B cell (primary cell): ENCODE measurements around the gene TMEM81. TPM values are rescaled to one million over a fixed set of nuclear protein-coding genes. Genes with fewer than 3 reads are reported as not detected.

Experiments
- ATAC-seq: fragments of 200-7000 bp; cut with Tn5 transposase; one replicate; pipeline ENCODE4 v1.10.0; 2021; ENCODE audit warnings: low read depth, mild to moderate bottlenecking, moderate number of reproducible peaks, moderate library complexity
- CTCF ChIA-PET: fragments of 350-600 bp; sonication (Branson Sonifier 250); formaldehyde crosslinking; loops from one replicate; lab custom pipeline; 2021; ENCODE audit warnings: antibody characterized with exemption, inconsistent platforms; lab: Charles Lee
- POLR2A ChIA-PET: fragments of 350-600 bp; sonication (Branson Sonifier 250); formaldehyde crosslinking; loops from one replicate; lab custom pipeline; 2021; ENCODE audit warnings: antibody characterized with exemption; lab: Charles Lee
- DNase-seq: peaks from one replicate; pipeline ENCODE4 v3.0.0; 2013
- H2AFZ ChIP-seq: 2 replicates; pipeline ENCODE4 v1.6.1; 2012; ENCODE audit warnings: mild to moderate bottlenecking, low read depth, low read length; ENCODE audit not compliant: insufficient read depth, poor library complexity, severe bottlenecking
- H3K27ac ChIP-seq, 2 donors: 1 replicate in 1 of 2; 2 replicates in 1 of 2; pipeline ENCODE4 v1.5.1; 2012 to 2013; ENCODE audit warnings: low read length in 2 of 2, mild to moderate bottlenecking in 2 of 2, moderate library complexity in 1 of 2
- H3K27me3 ChIP-seq, 4 experiments: fragments of 200-600 bp in 1 of 4; sonication (generic) in 1 of 4; replicated peaks in 1 of 4; 1 replicate in 2 of 4; 2 replicates in 2 of 4; pipeline versions ENCODE4 v1.6.1 to v1.7.0; 2013 to 2016; ENCODE audit warnings: low read length in 3 of 4, mild to moderate bottlenecking in 2 of 4, mixed read lengths in 1 of 4, moderate library complexity in 1 of 4; ENCODE audit not compliant: insufficient read depth in 4 of 4, control insufficient read depth in 3 of 4; ENCODE audit errors: control extremely low read depth in 1 of 4
- H3K36me3 ChIP-seq, 2 experiments: replicated peaks in 1 of 2; 1 replicate in 1 of 2; 2 replicates in 1 of 2; pipeline versions ENCODE4 v1.6.1 to v1.7.1; 2013; ENCODE audit warnings: low read length in 1 of 2; ENCODE audit not compliant: insufficient read depth in 2 of 2, control insufficient read depth in 1 of 2; ENCODE audit errors: control extremely low read depth in 1 of 2, extremely low read depth in 1 of 2
- H3K4me1 ChIP-seq, 2 donors: fragments of 200-600 bp in 1 of 2; sonication (generic) in 1 of 2; 1 replicate in 1 of 2; 2 replicates in 1 of 2; pipeline versions ENCODE4 v1.5.1 to v1.6.1; 2013 to 2017; ENCODE audit warnings: low read length in 2 of 2; ENCODE audit not compliant: control insufficient read depth in 2 of 2, insufficient read depth in 2 of 2
- H3K4me2 ChIP-seq: replicated peaks from 2 replicates; pipeline ENCODE3; 2012; ENCODE audit warnings: mild to moderate bottlenecking, low read depth, low read length; ENCODE audit not compliant: poor library complexity, severe bottlenecking
- H3K4me3 ChIP-seq, 5 experiments: fragments of 200-600 bp in 1 of 5; sonication (generic) in 1 of 5; 1 replicate in 3 of 5; 2 replicates in 2 of 5; pipeline versions ENCODE4 v1.5.1 to v1.7.0; 2011 to 2016; ENCODE audit warnings: low read length in 4 of 5, mild to moderate bottlenecking in 4 of 5, low read depth in 2 of 5, control low read depth in 1 of 5, moderate library complexity in 1 of 5; ENCODE audit not compliant: insufficient read depth in 1 of 5; ENCODE audit errors: control extremely low read depth in 1 of 5, extremely low read depth in 1 of 5
- H3K79me2 ChIP-seq: fragments of 200-600 bp; sonication (generic); one replicate; pipeline ENCODE4 v1.6.0; 2016; ENCODE audit warnings: low read length; ENCODE audit not compliant: control insufficient read depth, insufficient read depth
- H3K9ac ChIP-seq: fragments of 200-600 bp; sonication (generic); 2 replicates; pipeline ENCODE4 v1.6.1; 2017; ENCODE audit warnings: mild to moderate bottlenecking, low read length, moderate library complexity
- H3K9me3 ChIP-seq, 3 donors: one replicate each; pipeline versions ENCODE4 v1.6.1 to v1.7.1; 2013; ENCODE audit warnings: low read length in 2 of 3; ENCODE audit not compliant: control insufficient read depth in 2 of 3, insufficient read depth in 1 of 3; ENCODE audit errors: control extremely low read depth in 1 of 3
- H4K20me1 ChIP-seq: 2 replicates; pipeline ENCODE4 v1.6.0; 2012; ENCODE audit warnings: mild to moderate bottlenecking, low read length; ENCODE audit not compliant: insufficient read depth, control insufficient read depth, poor library complexity, severe bottlenecking
- H3K27ac Mint-ChIP-seq: one replicate; pipeline ENCODE4 v1.8.0; 2021; ENCODE audit warnings: mixed read lengths
- H3K27me3 Mint-ChIP-seq: one replicate; pipeline ENCODE4 v1.8.0; 2021; ENCODE audit warnings: mixed read lengths
- H3K4me1 Mint-ChIP-seq: one replicate; pipeline ENCODE4 v1.8.0; 2021; ENCODE audit warnings: mixed read lengths
- H3K4me3 Mint-ChIP-seq: one replicate; pipeline ENCODE4 v1.8.0; 2021; ENCODE audit warnings: mixed read lengths
- H3K9me3 Mint-ChIP-seq: one replicate; pipeline ENCODE4 v1.8.0; 2022; ENCODE audit warnings: mixed read lengths; ENCODE audit not compliant: insufficient read depth
- CTCF ChIP-seq: fragments of 200-600 bp; IDR thresholded peaks from one replicate; pipeline ENCODE4 v1.8.0; 2022; ENCODE audit warnings: antibody characterized with exemption, mild to moderate bottlenecking
- EZH2 ChIP-seq: IDR thresholded peaks from 2 replicates; pipeline ENCODE4 v1.6.1; 2012; ENCODE audit warnings: borderline replicate concordance, low read depth, mild to moderate bottlenecking, moderate library complexity, low read length; ENCODE audit not compliant: insufficient read depth, poor library complexity, severe bottlenecking
- WGBS: methylation state at CpG from one replicate; pipeline ENCODE4 v1.1.5; 2013; ENCODE audit warnings: missing lambda C conversion rate; ENCODE audit not compliant: insufficient coverage; 5-methylcytosine and 5-hydroxymethylcytosine counted together
- intact Hi-C: fragments of 100-400 bp; cut with micrococcal nuclease; formaldehyde crosslinking; loops from one replicate; pipeline ENCODE4 v1.10.0; 2022
- polyA plus RNA-seq: library from polyadenylated mRNA; depleted of rRNA; stranded (reverse); fragments of >200 nt; gene quantifications from 2 replicates; pipeline ENCODE4 v1.2.3, GENCODE V29; 2012
- total RNA-seq, 2 donors: library from RNA; stranded (reverse); fragments of 120-200 nt in 1 of 2; gene quantifications; 1 replicate in 1 of 2; 2 replicates in 1 of 2; pipeline versions ENCODE4 v1.2.3 to v1.2.4, GENCODE V29; 2013 to 2022

Gene TMEM81
- total and polyA plus RNA-seq, 2 donors (not counting 1 experiment from before 2014, with no cell fraction given), result 3.0 to 6.2 TPM

GRCh38 chr1:205045146-205045545, 39.1 kb downstream of the TMEM81 start:
- ChIA-PET CTCF (no interaction called here), POLR2A (no interaction called here)
- Mint-ChIP-seq H3K9me3 (no peaks in the 10 kb centered on the region), H3K27me3 (peaks cover 61% of the 10 kb centered on the region), H3K27ac (no peak overlapping the region), H3K4me1 (no peaks in the 10 kb centered on the region), H3K4me3 (no peak overlapping the region)
- no peaks in the 10 kb centered on the region for H4K20me1 ChIP-seq
- no peaks in the 10 kb centered on the region for H3K79me2 ChIP-seq
- no peaks in the 10 kb centered on the region for H3K36me3 ChIP-seq
- H3K27ac ChIP-seq, result no peak overlapping the region
- 38% methylated on average over 11 of the region's 11 CpGs for WGBS
- H3K9me3 ChIP-seq, result no peaks in the 10 kb centered on the region
- no peak overlapping the region for H3K4me3 ChIP-seq
- DNase-seq (no peak), ATAC-seq (no peak)
- no peak overlapping the region for H3K4me2 ChIP-seq
- peaks cover 0 to 42% (median 9%) of the 10 kb centered on the region in 4 experiments for H3K27me3 ChIP-seq
- H3K9ac ChIP-seq, result no peak overlapping the region
- no peak overlapping the region for H2AFZ ChIP-seq
- intact Hi-C loops, result no loop called here
- TF ChIP-seq CTCF, result no peak
- no peaks in the 10 kb centered on the region for H3K4me1 ChIP-seq

GRCh38 chr1:205044741-205045140, 39.5 kb downstream of the TMEM81 start:
- Mint-ChIP-seq H3K27ac (no peak overlapping the region), H3K9me3 (no peaks in the 10 kb centered on the region), H3K4me3 (no peak overlapping the region), H3K4me1 (no peaks in the 10 kb centered on the region), H3K27me3 (peaks cover 65% of the 10 kb centered on the region)
- 33% methylated on average over 5 of the region's 5 CpGs for WGBS
- ChIA-PET POLR2A (no interaction called here), CTCF (no interaction called here)
- Histone ChIP-seq H3K36me3 (no peaks in the 10 kb centered on the region), H3K4me2 (no peak overlapping the region), H3K4me3 (no peak overlapping the region), H3K9me3 (no peaks in the 10 kb centered on the region), H3K79me2 (no peaks in the 10 kb centered on the region), H3K9ac (no peak overlapping the region), H4K20me1 (no peaks in the 10 kb centered on the region), H3K27ac (no peak overlapping the region), H3K4me1 (no peaks in the 10 kb centered on the region), H2AFZ (no peak overlapping the region), H3K27me3 (peaks cover 0 to 44% (median 10%) of the 10 kb centered on the region in 4 experiments)
- DNase-seq (no peak), ATAC-seq (no peak)
- TF ChIP-seq EZH2 (no peak), CTCF (no peak)
- intact Hi-C loops, result no loop called here
